ENCODE data around the gene POMT2.

POMT2 gene

DNA sequence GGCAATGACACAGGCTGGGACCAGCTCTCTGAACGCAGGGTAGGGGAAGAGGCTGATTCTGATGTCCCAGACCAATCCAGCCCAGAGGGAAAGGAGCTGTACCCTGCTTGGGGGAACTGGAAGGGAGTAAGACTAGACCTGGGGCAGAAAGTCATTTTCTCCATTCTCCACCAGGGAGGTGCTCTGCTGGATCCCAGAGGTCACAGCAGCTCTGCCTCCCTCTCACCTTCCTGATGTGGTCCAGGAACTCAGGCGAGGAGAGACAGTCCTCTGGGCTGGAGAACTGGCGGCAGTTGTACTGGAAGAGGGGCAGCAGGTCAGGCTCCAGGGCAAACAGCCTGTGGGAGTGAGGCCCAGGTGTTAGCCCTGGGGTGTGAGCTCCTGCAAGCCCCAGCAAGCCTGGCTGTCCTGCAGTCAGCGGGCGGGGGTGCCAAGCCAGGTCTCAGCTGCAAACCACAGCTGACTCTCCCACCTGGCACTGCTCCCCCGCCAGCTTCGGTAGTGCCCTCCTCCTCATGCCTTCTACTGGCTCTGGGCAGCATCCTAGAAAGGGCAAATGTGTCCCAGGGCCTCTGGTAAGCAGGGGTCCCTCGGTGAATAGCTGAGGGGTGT lies 51.6 kb downstream of the POMT2 start:
- Histone ChIP-seq H3K56ac (ENCODE audit: low read length) (no peak overlapping the region), H3K23ac (ENCODE audit: low read length) (peak overlapping the region; percentile 59), H2AK5ac (ENCODE audit: low read length) (no peak overlapping the region), H3K27ac (ENCODE audit: low read depth, low read length) (no peak overlapping the region), H3K79me2 (ENCODE audit: control insufficient read depth, insufficient read depth, low read length) (no peaks in the 10 kb centered on the region), H3K79me1 (ENCODE audit: low read length) (no peaks in the 10 kb centered on the region), H3K27me3 (ENCODE audit: insufficient read depth, low read length, poor library complexity) (peaks cover 18% of the 10 kb centered on the region), H3K36me3 (ENCODE audit: control insufficient read depth, insufficient read depth, low read length) (no peaks in the 10 kb centered on the region), H3K4me3 (ENCODE audit: low read length) (no peak overlapping the region), H3K4ac (ENCODE audit: low read depth, low read length) (no peak overlapping the region), H4K5ac (ENCODE audit: low read length) (no peak overlapping the region), H3K18ac (ENCODE audit: low read length) (no peak overlapping the region), H3K4me1 (ENCODE audit: control insufficient read depth, low read depth, low read length) (no peaks in the 10 kb centered on the region), H2BK120ac (ENCODE audit: low read depth, low read length) (no peak overlapping the region), H2BK15ac (replicated peaks; ENCODE audit: low read depth) (no peak overlapping the region), H2BK5ac (ENCODE audit: low read length) (no peak overlapping the region), H3K9ac (ENCODE audit: low read length) (no peak overlapping the region), H3K4me2 (ENCODE audit: low read length) (no peak overlapping the region), H4K8ac (ENCODE audit: low read depth, low read length) (no peak overlapping the region)
- no CpG with 5 or more reads among the region's 8 CpGs for WGBS (ENCODE audit: extremely low coverage, insufficient coverage, low lambda C conversion rate)
- no peak for DNase-seq

DNA sequence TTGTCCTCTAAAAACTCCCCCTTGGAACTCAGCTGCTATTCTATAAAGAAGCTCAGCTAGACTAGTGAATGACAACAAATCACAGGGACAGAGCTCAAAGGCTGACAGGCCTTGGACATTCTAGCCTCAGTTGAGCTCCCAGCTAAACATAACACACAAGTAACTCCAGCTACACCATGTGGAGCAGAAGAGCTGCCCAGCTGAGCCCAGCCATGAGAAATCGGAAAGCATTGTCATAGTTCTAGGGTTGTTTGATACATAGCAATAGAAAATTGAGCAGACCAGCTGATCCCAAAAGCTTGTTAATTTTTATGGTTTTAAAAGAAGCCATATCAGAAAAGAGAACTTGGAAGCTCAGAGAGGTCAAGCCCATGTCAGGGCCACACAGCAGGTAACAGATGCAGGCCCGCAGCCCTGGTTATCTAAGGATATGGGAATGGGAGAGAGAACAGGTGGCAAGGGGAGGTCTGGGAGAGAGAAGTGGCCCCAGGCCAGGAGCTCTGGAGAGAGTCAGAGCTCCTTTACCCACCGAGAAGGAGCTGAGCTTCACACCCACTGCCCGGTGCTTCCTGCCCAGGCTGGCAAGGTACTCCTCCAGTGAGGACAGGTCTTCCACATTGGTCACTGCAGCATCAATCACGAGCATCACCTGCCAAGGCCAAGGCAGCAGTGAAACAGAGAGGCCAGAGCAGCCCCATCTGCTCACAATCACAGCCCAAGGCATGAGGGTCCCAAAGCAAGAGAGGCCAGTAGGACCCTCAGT lies 52.6 kb downstream of the POMT2 start:
- no peak for DNase-seq
- Histone ChIP-seq H3K23ac (ENCODE audit: low read length) (no peak overlapping the region), H3K4me1 (ENCODE audit: control insufficient read depth, low read depth, low read length) (no peaks in the 10 kb centered on the region), H3K36me3 (ENCODE audit: control insufficient read depth, insufficient read depth, low read length) (no peaks in the 10 kb centered on the region), H3K4ac (ENCODE audit: low read depth, low read length) (no peak overlapping the region), H3K18ac (ENCODE audit: low read length) (no peak overlapping the region), H2BK5ac (ENCODE audit: low read length) (no peak overlapping the region), H4K8ac (ENCODE audit: low read depth, low read length) (no peak overlapping the region), H3K4me3 (ENCODE audit: low read length) (no peak overlapping the region), H3K27ac (ENCODE audit: low read depth, low read length) (no peak overlapping the region), H2BK15ac (replicated peaks; ENCODE audit: low read depth) (no peak overlapping the region), H3K79me1 (ENCODE audit: low read length) (no peaks in the 10 kb centered on the region), H2AK5ac (ENCODE audit: low read length) (no peak overlapping the region), H2BK120ac (ENCODE audit: low read depth, low read length) (no peak overlapping the region), H3K27me3 (ENCODE audit: insufficient read depth, low read length, poor library complexity) (peaks cover 18% of the 10 kb centered on the region), H3K9ac (ENCODE audit: low read length) (no peak overlapping the region), H4K5ac (ENCODE audit: low read length) (no peak overlapping the region), H3K79me2 (ENCODE audit: control insufficient read depth, insufficient read depth, low read length) (no peaks in the 10 kb centered on the region), H3K56ac (ENCODE audit: low read length) (no peak overlapping the region), H3K4me2 (ENCODE audit: low read length) (no peak overlapping the region)
- WGBS (ENCODE audit: extremely low coverage, insufficient coverage, low lambda C conversion rate): no CpG with 5 or more reads among the region's 5 CpGs

DNA sequence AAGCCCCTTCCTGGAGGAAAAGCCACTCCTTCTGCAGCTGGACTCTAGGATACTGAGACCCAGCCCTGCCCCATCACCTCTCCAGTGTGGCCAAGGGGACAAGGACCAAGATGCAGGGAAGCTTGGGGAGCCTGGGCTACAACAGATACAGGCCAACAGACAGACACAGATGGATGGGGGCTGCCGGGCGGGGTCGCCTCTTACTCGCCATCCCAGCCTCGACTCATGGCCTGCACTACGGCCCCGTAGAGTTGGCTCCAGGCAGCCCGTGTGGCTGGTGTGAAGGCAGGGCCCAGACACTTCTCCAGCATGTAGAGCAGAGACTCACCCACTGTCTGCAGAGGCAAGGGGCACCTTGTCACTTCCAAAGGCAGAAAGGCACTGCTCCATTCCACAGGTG lies 54.3 kb downstream of the POMT2 start:
- Histone ChIP-seq H3K4me1 (ENCODE audit: control insufficient read depth, low read depth, low read length) (no peaks in the 10 kb centered on the region), H3K27me3 (ENCODE audit: insufficient read depth, low read length, poor library complexity) (peaks cover 16% of the 10 kb centered on the region), H3K18ac (ENCODE audit: low read length) (no peak overlapping the region), H3K4ac (ENCODE audit: low read depth, low read length) (no peak overlapping the region), H4K8ac (ENCODE audit: low read depth, low read length) (no peak overlapping the region), H2AK5ac (ENCODE audit: low read length) (no peak overlapping the region), H2BK15ac (replicated peaks; ENCODE audit: low read depth) (no peak overlapping the region), H3K36me3 (ENCODE audit: control insufficient read depth, insufficient read depth, low read length) (no peaks in the 10 kb centered on the region), H3K4me2 (ENCODE audit: low read length) (no peak overlapping the region), H3K79me2 (ENCODE audit: control insufficient read depth, insufficient read depth, low read length) (no peaks in the 10 kb centered on the region), H3K9ac (ENCODE audit: low read length) (no peak overlapping the region), H2BK5ac (ENCODE audit: low read length) (no peak overlapping the region), H3K27ac (ENCODE audit: low read depth, low read length) (no peak overlapping the region), H3K23ac (ENCODE audit: low read length) (no peak overlapping the region), H2BK120ac (ENCODE audit: low read depth, low read length) (no peak overlapping the region), H3K4me3 (ENCODE audit: low read length) (no peak overlapping the region), H3K56ac (ENCODE audit: low read length) (no peak overlapping the region), H3K79me1 (ENCODE audit: low read length) (no peaks in the 10 kb centered on the region), H4K5ac (ENCODE audit: low read length) (no peak overlapping the region)
- WGBS (ENCODE audit: extremely low coverage, insufficient coverage, low lambda C conversion rate): no CpG with 5 or more reads among the region's 8 CpGs
- DNase-seq: no peak

DNA sequence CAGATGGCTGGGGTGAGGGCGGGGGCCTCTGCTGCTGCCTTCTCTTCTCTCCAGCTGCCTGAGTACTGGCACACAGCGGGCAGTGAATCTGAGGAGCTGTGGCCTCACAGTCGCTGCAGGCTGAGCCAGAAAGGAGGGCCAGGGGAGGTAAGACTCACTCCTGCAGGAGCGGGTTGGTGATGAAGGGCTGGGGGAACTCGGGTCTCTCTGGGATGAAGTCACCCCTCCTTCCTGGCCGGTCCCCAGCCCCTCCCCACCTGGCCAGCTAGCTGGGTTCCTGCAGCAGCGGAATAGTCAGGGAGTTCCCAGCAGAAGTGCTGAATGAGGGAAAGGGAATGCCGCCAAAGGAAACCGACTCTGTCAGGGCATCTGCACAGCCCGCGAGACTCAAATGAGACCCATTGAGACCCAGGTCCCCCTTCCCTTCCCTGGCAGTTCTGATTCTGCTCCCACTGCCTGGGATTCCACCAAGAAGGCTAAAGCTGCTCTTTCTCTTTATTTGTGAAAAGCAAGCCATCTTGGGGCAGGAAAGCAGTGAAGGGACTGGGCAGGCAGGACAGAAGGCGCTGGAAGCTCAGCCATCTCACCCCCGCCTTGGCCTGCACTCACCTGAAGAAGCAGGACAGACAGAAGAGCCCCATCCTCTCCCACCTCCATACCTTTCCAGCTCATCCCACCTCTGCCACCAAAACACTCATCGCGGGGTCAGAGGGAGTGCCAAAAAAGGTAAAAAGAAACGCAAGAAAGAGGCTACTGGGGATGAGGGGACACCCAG lies 54.9 kb downstream of the POMT2 start:
- Histone ChIP-seq H3K79me2 (ENCODE audit: control insufficient read depth, insufficient read depth, low read length) (no peaks in the 10 kb centered on the region), H2BK120ac (ENCODE audit: low read depth, low read length) (no peak overlapping the region), H4K5ac (ENCODE audit: low read length) (no peak overlapping the region), H3K18ac (ENCODE audit: low read length) (no peak overlapping the region), H2AK5ac (ENCODE audit: low read length) (no peak overlapping the region), H3K4me1 (ENCODE audit: control insufficient read depth, low read depth, low read length) (no peaks in the 10 kb centered on the region), H3K56ac (ENCODE audit: low read length) (no peak overlapping the region), H2BK15ac (replicated peaks; ENCODE audit: low read depth) (no peak overlapping the region), H3K23ac (ENCODE audit: low read length) (no peak overlapping the region), H3K4me2 (ENCODE audit: low read length) (no peak overlapping the region), H3K4me3 (ENCODE audit: low read length) (no peak overlapping the region), H3K36me3 (ENCODE audit: control insufficient read depth, insufficient read depth, low read length) (no peaks in the 10 kb centered on the region), H3K9ac (ENCODE audit: low read length) (no peak overlapping the region), H3K4ac (ENCODE audit: low read depth, low read length) (no peak overlapping the region), H3K79me1 (ENCODE audit: low read length) (no peaks in the 10 kb centered on the region), H3K27me3 (ENCODE audit: insufficient read depth, low read length, poor library complexity) (peaks cover 10% of the 10 kb centered on the region), H2BK5ac (ENCODE audit: low read length) (no peak overlapping the region), H4K8ac (ENCODE audit: low read depth, low read length) (no peak overlapping the region), H3K27ac (ENCODE audit: low read depth, low read length) (no peak overlapping the region)
- DNase-seq: no peak
- WGBS (ENCODE audit: extremely low coverage, insufficient coverage, low lambda C conversion rate): no CpG with 5 or more reads among the region's 16 CpGs

DNA sequence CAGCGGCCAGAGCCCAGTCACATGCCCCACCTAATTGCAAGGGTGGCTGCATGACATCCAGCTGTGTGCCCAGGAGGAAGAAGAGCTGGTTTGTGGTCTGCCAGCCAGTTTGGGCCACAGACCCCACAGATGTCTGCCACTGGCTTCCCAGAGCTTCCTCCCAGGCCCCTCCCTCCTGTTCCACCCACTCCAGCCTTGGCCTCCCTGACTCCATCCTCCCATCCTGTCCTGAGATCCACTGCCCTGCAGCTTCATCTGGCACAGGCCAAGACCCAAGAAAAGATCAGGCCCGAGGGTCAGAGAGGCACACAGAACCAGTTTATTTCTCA lies 55.5 kb downstream of the POMT2 start:
- H3K27ac ChIP-seq (ENCODE audit: low read depth, low read length): no peak overlapping the region
- no peak overlapping the region for H3K56ac ChIP-seq (ENCODE audit: low read length)
- no peak overlapping the region for H3K4ac ChIP-seq (ENCODE audit: low read depth, low read length)
- no peak overlapping the region for H3K4me2 ChIP-seq (ENCODE audit: low read length)
- H2BK120ac ChIP-seq (ENCODE audit: low read depth, low read length): no peak overlapping the region
- no peak overlapping the region for H3K4me3 ChIP-seq (ENCODE audit: low read length)
- no peak for DNase-seq
- peaks cover 4% of the 10 kb centered on the region for H3K27me3 ChIP-seq (ENCODE audit: insufficient read depth, low read length, poor library complexity)
- H3K9ac ChIP-seq (ENCODE audit: low read length): no peak overlapping the region
- H3K18ac ChIP-seq (ENCODE audit: low read length): no peak overlapping the region
- H2BK5ac ChIP-seq (ENCODE audit: low read length): no peak overlapping the region
- H3K79me1 ChIP-seq (ENCODE audit: low read length): no peaks in the 10 kb centered on the region
- H3K36me3 ChIP-seq (ENCODE audit: control insufficient read depth, insufficient read depth, low read length): no peaks in the 10 kb centered on the region
- WGBS (ENCODE audit: extremely low coverage, insufficient coverage, low lambda C conversion rate): no CpG with 5 or more reads among the region's 2 CpGs
- no peak overlapping the region for H2AK5ac ChIP-seq (ENCODE audit: low read length)
- no peak overlapping the region for H4K8ac ChIP-seq (ENCODE audit: low read depth, low read length)
- H3K4me1 ChIP-seq (ENCODE audit: control insufficient read depth, low read depth, low read length): no peaks in the 10 kb centered on the region
- H4K5ac ChIP-seq (ENCODE audit: low read length): no peak overlapping the region
- no peaks in the 10 kb centered on the region for H3K79me2 ChIP-seq (ENCODE audit: control insufficient read depth, insufficient read depth, low read length)
- no peak overlapping the region for H2BK15ac ChIP-seq (replicated peaks; ENCODE audit: low read depth)
- no peak overlapping the region for H3K23ac ChIP-seq (ENCODE audit: low read length)
